Adrenal gland (tissue), 12 donors: ENCODE results near the gene B3GALT6. TPM values are rescaled to one million over a fixed set of nuclear protein-coding genes. Genes with fewer than 3 reads are reported as not detected.

Source experiments
- DNase-seq, 7 donors: peaks; one replicate each; pipeline ENCODE4 v3.0.0-alpha.2; 2019 to 2020
- H3K27ac ChIP-seq, 5 donors: fragments of 200-600 bp; sonication (generic) in 4 of 5; 1 replicate in 3 of 5; 2 replicates in 2 of 5; pipeline versions ENCODE4 v1.5.1 to v1.8.0; 2016 to 2020; ENCODE audit warnings: mild to moderate bottlenecking in 1 of 5
- H3K27me3 ChIP-seq: fragments of 200-600 bp; 2 replicates; pipeline ENCODE4 v1.8.0; 2021
- H3K36me3 ChIP-seq, 2 donors: fragments of 200-600 bp; replicated peaks in 1 of 2; 1 replicate in 1 of 2; 2 replicates in 1 of 2; pipeline versions ENCODE4 v1.5.1 to v1.8.0; 2018 to 2022
- H3K4me1 ChIP-seq, 2 donors: fragments of 200-600 bp; replicated peaks in 1 of 2; 1 replicate in 1 of 2; 2 replicates in 1 of 2; pipeline versions ENCODE4 v1.5.1 to v1.8.0; 2018 to 2021
- H3K4me3 ChIP-seq, 4 donors: fragments of 200-600 bp; sonication (generic) in 3 of 4; one replicate each; pipeline ENCODE4 v1.5.1; 2016 to 2018
- H3K9me3 ChIP-seq, 3 donors: fragments of 200-600 bp; sonication (generic) in 1 of 3; replicated peaks in 1 of 3; 1 replicate in 2 of 3; 2 replicates in 1 of 3; pipeline versions ENCODE4 v1.5.1 to v1.8.0; 2016 to 2021
- CTCF ChIP-seq, 6 experiments: fragments of 450-650 bp in 4 of 6; fragments of 200-600 bp in 2 of 6; sonication (generic) in 1 of 6; IDR thresholded peaks; 1 replicate in 5 of 6; 2 replicates in 1 of 6; pipeline versions ENCODE4 v1.5.1 to v1.8.0; 2016 to 2021; ENCODE audit warnings: antibody characterized with exemption in 6 of 6, mild to moderate bottlenecking in 2 of 6, moderate library complexity in 1 of 6
- POLR2A ChIP-seq, 2 donors: fragments of 450-650 bp; IDR thresholded peaks; one replicate each; pipeline ENCODE4 v1.6.1; 2017; ENCODE audit warnings: antibody characterized with exemption in 2 of 2, mild to moderate bottlenecking in 2 of 2, moderate library complexity in 1 of 2
- WGBS, 4 donors: extraction: QIAGEN DNeasy Blood & Tissue Kit in 2 of 4; methylation state at CpG; one replicate each; pipeline versions ENCODE4 v1.1.5 to v1.1.7; 2013 to 2017; 5-methylcytosine and 5-hydroxymethylcytosine counted together
- intact Hi-C, 2 donors: fragments of 100-400 bp; cut with DNase I; formaldehyde crosslinking; loops; one replicate each; pipeline versions ENCODE4 v1.14.1 to v1.15.0; 2022 to 2023
- polyA plus RNA-seq, 3 donors: library from polyadenylated mRNA; stranded (reverse); fragments of 200-250 nt in 2 of 3; fragments of 350-450 nt in 1 of 3; fragmentation: Illumina TruSeq in 1 of 3; extraction: RNeasy Lipid Tissue Mini Kit (QIAGEN cat#74804) in 1 of 3; gene quantifications; one replicate each; pipeline ENCODE4 v1.2.3, GENCODE V29; 2013 to 2014
- total RNA-seq, 9 donors: library from RNA; depleted of rRNA in 4 of 9; stranded (reverse); fragments of >200 nt in 4 of 9; fragments of 120-200 nt in 1 of 9; fragmentation: NEBNext Ultra II Directional in 1 of 9; extraction: Animal tissue kit (Norgen Biotek cat#: 25700) in 1 of 9; gene quantifications; one replicate each; pipeline versions ENCODE4 v1.1.0 to v1.2.4, GENCODE V29; 2013 to 2023
- donor health status: healthy with polysubstance abuse.
- donor health status: Bipolar disorder and iron deficiency.
- donor health status: DM: yes; HTN: yes; CAD: no.
- donor health status: DM: no; HTN: no; CAD: no.
- donor health status: DM: no; HTN: no; CAD: no.
- donor health status: DM: yes; HTN: yes; CAD: no.

The B3GALT6 gene
- total and polyA plus RNA-seq, 12 donors = 7.2 to 39.4 (median 16.7) TPM

- H3K27ac ChIP-seq = peak within 1 kb of the TSS; percentile 30 to 97 (median 74)
- H3K9me3 ChIP-seq = no peaks in the 10 kb centered on the region
- H3K4me3 ChIP-seq = peak within 1 kb of the TSS; percentile 62 to 98 (median 78)
- no peaks in the 10 kb centered on the region for H3K27me3 ChIP-seq
- intact Hi-C loops = no loop called here
- peak in 1 of 6 experiments; percentile 3 for TF ChIP-seq CTCF (IDR thresholded peaks at IDR 0.05)
- peak; percentile 52 to 57 for TF ChIP-seq POLR2A (IDR thresholded peaks at IDR 0.05)
- H3K4me1 ChIP-seq = peaks cover 20 to 38% of the 10 kb centered on the region in 2 donors
- 0 to 2% (median 0%) methylated on average over 11 to 103 of the region's 105 CpGs for WGBS, 4 donors
- H3K36me3 ChIP-seq = no peaks in the 10 kb centered on the region
- DNase-seq = peak; percentile 93 to 97 (median 96)
These were observed 41.7 kb downstream of the B3GALT6 start, which contains the start of gene UBE2J2 for GRCh38 chr1:1273512-1274298. TSS of gene UBE2J2 (minus strand) at chr1:1273854. CDS start at chr1:1267992, 5,862 bp downstream.

- Histone ChIP-seq H3K4me3 (peak overlapping the region; percentile 33 to 98 (median 50)), H3K4me1 (peaks cover 20 to 38% of the 10 kb centered on the region in 2 donors), H3K9me3 (no peaks in the 10 kb centered on the region), H3K27me3 (no peaks in the 10 kb centered on the region), H3K36me3 (no peaks in the 10 kb centered on the region), H3K27ac (peak overlapping the region in 3 of 5 donors; percentile 74 to 97 (median 77))
- WGBS, 4 donors = 17 to 61% (median 24%) methylated on average over 6 to 31 of the region's 31 CpGs
- no peak for DNase-seq
- TF ChIP-seq CTCF (IDR thresholded peaks at IDR 0.05) (no peak), POLR2A (IDR thresholded peaks at IDR 0.05) (no peak)
- intact Hi-C loops = no loop called here
These were observed 42.4 kb downstream of the B3GALT6 start for GRCh38 chr1:1274299-1274930.

GRCh38 chr1:1274931-1275431, 42.9 kb downstream of the B3GALT6 start:
- Histone ChIP-seq H3K9me3 (no peaks in the 10 kb centered on the region), H3K4me3 (peak overlapping the region in 1 of 4 donors; percentile 98), H3K4me1 (peaks cover 20 to 38% of the 10 kb centered on the region in 2 donors), H3K27me3 (no peaks in the 10 kb centered on the region), H3K36me3 (no peaks in the 10 kb centered on the region), H3K27ac (no peak overlapping the region)
- WGBS, 4 donors = 80 to 93% (median 85%) methylated on average over 1 to 15 of the region's 15 CpGs
- no peak for DNase-seq
- intact Hi-C loops = no loop called here
- TF ChIP-seq POLR2A (IDR thresholded peaks at IDR 0.05) = no peak
- no peak for TF ChIP-seq CTCF (IDR thresholded peaks at IDR 0.05)

GRCh38 chr1:1275836-1276235, 43.8 kb downstream of the B3GALT6 start:
- TF ChIP-seq CTCF (IDR thresholded peaks at IDR 0.05) (no peak), POLR2A (IDR thresholded peaks at IDR 0.05) (no peak)
- no peaks in the 10 kb centered on the region for H3K9me3 ChIP-seq
- DNase-seq = no peak
- no peaks in the 10 kb centered on the region for H3K27me3 ChIP-seq
- WGBS, 4 donors = 84 to 91% (median 89%) methylated on average over 9 of the region's 9 CpGs
- peaks cover 18 to 31% of the 10 kb centered on the region in 2 donors for H3K4me1 ChIP-seq
- H3K27ac ChIP-seq = no peak overlapping the region
- H3K36me3 ChIP-seq = no peaks in the 10 kb centered on the region
- H3K4me3 ChIP-seq = no peak overlapping the region
- intact Hi-C loops = no loop called here
